GM15510 (cell line): ENCODE measurements around the gene SLC6A3.

Experiments used
- POLR2A ChIP-seq: IDR thresholded peaks from 3 replicates; pipeline ENCODE4 v1.6.1; 2011; ENCODE audit warnings: borderline replicate concordance; ENCODE audit not compliant: insufficient read length; ENCODE audit errors: extremely low read depth

SLC6A3 gene

DNA sequence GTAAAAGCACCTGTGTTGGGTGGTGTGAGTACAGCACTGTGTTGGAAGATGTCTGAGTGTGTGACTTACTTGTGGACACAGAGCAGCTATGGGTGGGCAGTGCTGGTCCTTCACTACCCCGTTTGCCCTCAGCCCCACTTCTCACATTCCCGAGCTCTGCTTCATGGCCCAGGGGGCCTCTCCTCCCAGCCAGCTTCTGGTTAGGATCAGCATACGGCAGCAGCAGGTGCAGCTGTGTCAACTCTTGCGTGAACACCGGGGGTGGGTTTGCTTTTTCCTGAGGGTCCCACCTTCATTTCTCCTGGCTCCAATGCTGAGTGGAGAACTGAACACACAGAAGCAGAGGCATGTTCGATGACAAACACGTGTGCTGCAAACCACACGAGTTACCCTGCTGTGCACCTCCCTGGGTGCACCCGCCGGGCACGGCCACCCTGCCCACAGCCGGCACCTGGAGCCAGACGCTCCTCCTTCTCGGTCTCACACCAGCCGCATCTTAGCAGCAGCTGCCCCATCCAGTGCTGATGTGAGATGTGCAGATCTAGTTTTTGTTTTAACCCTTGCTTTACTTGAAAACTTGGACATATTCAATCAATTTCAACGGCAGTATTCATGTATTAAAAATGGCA is 14.9 kb upstream of the SLC6A3 start:
- no peak for TF ChIP-seq POLR2A

DNA sequence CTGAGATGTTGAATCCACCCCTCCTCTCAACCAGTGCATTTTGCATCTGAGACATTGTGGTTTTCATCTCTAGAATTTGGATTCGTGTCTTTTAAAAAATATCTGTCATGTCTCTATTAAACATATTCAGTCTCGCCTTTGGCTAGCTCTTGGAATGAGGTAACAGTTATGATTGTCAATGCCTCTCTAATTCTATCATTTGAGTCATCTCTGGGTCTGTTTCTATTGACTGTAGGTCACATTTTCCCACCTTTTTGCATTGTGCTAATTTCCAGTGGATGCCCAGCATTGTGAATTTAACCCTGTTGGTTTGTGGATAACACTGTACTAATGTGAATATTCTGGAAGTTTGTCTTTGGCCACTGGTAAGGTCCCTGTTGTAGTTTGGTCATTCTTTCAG is 8.4 kb upstream of the SLC6A3 start:
- no peak for TF ChIP-seq POLR2A

DNA sequence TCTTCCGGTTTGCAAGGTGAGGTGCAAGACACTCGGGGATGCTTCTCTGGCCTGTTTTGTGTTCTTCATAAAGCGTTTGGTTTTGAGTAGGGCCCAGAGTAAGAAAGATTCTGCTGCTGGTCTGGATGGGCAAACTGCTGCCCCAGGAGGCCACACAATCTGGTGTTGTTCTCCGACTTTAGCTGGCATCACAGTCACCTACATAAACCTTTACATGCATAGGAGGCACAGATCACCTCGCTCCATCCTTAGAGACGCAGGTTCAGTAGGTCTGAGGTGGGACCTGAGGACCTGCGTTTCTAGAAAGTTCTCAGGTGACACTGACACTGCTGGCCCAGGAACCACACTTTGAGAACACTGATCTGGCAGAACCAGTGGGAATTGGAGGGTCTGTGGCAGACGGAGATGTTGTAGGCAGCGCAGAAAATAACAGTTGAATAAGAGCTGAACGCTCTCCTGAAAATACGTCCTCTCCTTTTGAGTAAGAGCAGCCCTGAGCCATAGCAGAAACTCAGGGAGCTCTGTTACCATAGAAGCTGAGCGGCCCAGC is 3.9 kb upstream of the SLC6A3 start:
- no peak for TF ChIP-seq POLR2A

DNA sequence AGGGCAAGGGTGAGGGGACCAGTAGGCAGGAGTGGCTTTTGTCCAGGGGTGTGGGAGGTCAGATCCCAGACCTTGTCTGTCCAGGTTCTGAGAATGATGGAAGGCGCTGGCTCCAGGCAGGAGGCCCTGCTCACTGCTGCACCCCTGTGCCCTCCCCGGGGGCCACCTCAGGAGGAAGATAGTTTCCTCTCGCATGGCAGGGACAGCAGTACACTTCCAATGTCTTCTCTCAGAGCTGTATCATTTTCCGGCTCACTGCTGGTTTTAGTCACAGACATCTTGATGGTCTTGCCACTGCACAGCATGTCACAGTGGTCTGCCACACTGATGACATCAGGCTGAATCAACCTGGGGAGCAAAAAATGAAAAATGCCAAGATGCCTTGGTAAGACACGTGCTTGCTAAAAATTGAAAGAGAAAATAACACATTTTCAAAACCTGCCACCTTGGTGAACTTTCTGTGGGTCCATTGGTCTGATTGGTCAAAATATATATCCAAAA is 3.3 kb upstream of the SLC6A3 start:
- TF ChIP-seq POLR2A = no peak

DNA sequence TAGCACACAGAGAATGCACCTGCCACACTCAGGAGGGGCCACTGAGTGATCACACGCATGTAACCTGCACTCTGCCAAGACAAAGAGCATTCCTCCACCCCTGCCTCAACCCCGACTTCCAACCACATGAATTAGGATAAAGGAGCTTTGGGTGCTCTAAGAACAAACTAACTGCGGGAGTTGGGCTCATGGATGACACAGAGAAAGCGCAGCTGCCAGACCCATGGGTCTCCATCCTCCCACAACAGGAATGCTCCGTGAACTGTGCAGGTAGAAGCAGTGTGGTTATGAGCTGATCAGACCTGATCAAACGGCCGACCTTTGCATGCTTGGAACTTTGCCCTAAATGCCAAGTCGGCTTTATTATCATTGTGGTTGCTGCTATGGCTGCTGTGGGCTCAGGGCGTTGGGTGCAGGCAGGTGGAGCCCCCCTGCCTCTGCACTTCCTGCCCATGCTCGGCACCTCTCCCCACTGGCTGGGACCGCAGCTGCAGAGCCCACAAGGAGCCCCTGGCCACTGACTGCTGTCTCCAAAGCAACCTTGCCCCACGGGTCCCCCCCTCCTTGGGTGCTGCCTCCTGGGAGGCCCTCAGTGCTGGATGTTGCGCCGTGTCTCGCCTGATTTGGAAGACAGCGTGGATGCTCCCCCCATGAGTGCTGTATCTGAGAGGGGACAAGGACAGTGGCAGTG is 2.6 kb upstream of the SLC6A3 start:
- TF ChIP-seq POLR2A = no peak

DNA sequence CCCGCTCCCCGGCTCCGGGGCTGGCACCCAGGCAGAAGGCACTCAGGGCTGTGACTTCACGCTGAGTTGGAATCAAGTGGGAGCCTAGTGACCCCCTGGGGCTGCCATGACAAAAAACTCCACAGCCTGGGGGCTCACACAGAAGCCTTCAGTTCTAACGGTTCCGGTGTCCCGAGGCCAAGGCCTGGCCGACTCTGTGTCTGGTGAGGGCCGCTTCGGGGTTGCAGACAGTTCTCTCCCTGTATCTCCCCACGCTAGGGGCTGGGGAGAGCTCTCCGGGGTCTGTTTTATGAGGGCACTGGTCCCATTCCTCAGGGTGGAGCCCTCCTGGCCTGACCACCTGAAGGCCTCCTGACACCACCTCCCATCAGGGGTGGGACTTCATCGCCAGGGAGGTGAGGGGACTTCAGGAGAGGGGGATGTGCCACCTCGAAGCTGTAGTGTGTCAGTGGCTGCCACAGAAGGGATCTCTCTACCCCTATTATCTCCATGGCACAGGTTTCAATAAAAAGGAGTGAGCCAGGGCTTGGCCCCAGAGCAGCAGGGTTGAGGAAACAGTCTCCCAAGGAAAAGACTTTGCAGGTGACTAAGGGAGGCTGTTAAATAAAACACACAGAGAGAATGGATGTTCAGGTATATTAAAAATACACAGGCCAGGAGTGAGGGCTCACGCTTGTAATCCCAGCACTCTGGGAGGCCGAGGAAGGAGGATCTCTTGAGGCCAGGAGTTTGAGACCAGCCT is 1.5 kb upstream of the SLC6A3 start:
- TF ChIP-seq POLR2A = no peak

DNA sequence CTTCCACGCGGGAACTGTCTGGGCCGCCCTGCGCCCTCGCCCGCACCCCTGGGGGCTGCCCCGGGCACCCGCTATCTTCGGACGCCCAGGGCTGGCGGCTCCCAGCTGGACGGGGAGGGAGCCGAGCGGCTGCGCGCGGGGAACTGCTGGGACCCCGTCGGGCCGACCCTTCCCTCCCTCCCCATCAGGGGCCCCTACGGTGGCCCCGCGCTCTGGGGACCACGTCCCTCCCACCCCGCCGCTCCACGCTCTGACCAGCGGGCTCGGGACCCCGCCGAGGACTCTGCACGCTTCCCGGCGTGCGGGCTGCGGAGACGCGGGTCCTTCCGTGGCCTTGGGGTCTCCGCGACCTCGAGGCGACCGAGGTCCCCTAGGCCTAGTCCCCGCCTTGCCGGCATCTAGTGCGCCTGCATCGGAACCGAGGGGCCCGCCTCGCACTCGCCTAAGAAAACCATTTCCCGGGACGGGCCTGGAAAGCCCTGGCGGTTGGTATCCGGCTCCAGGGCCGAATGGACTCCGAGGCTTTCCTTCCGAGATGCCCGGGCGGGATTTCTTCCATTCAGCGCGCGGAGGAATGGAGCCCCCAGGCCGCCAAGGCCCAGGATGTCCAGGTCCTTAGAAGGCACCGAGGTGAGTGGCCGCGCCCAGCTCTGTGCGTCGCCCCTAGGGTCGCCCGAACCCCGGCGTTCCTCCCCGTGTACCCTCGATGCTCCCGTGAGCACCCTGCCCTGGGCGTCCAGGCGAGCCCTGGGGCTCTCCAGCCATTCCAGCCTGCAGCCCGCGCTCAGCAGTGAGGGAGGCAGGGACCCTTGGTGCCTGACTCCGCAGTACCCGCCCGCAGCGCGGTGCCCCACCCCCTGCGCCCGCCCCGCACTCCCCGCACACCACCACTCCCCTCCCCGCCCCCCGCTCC is 705 bp upstream of the SLC6A3 start:
- TF ChIP-seq POLR2A = no peak

DNA sequence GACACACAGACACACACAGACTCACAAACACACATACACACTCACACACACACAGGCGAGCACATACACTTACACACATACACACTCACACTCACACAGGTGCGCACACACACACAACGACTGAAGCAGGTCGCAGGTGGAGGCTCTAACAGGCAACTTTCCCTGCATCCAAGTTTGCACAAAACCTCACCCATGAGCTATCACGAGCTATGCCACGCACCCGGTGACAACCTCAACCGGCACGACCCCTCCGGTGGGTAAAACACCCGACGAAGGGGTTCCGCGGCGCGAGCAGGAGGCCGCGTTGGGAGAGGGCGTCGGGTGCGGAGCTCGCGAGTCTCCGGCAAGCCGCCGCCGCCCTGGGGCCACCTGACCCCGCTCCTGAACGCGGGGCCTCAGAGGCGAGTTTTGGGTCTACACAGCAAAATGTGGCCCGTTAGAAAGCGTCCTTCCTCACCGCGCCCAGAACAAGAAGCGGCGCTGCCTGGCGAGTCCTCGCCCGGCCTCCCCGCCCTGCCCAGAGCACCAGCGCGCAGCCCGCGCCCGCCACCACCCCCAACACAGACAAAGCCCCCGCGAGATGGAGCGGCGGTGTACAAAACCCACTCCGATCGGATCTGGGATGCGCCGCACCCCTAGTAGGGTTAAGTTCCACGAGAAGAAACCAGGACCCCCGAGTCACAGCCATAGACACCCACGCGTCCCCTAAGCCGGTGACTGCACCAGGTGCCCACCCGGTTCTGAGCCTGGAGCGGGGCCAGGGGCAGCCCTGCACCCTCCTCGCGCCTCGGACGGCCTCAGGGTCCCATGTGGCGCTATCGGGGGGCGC is 665 bp downstream of the SLC6A3 start:
- no peak for TF ChIP-seq POLR2A

DNA sequence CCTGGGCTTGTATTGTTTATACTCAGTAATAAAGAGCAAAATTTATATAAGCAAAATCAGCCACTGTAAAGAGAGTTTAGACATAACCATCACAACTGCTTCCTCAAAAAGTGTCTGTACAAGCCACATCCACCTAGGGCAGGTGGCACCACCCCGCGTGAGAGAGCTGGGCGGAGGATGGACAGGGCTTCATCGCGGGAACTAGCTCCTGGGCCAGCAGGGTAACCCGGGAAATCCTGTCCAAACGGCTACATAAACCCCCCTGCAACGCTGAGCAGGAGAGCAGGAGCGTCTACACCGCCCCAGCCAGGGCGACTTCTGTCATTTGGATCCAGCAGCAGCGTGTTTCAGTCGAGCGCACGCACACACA is 1.3 kb downstream of the SLC6A3 start:
- TF ChIP-seq POLR2A = no peak

DNA sequence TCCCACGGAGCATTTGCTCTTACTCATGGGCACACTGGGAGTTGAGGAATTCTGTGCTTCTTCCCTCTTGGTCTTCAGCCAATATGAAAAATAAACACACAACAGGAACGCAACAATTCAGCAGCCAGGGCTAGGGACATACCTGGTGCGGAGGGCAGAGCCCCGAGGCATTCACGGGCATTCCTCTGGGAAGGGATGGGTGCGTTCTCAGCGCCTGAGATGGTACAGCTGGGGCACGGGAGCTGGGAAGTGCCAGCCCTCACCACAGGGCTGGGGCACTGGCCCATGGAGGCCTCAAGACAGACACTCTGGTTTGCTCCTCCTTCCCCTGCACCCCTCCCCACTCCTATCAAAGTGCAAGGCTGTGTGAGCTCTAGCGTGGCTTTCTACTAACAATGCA is 2.1 kb downstream of the SLC6A3 start:
- no peak for TF ChIP-seq POLR2A

DNA sequence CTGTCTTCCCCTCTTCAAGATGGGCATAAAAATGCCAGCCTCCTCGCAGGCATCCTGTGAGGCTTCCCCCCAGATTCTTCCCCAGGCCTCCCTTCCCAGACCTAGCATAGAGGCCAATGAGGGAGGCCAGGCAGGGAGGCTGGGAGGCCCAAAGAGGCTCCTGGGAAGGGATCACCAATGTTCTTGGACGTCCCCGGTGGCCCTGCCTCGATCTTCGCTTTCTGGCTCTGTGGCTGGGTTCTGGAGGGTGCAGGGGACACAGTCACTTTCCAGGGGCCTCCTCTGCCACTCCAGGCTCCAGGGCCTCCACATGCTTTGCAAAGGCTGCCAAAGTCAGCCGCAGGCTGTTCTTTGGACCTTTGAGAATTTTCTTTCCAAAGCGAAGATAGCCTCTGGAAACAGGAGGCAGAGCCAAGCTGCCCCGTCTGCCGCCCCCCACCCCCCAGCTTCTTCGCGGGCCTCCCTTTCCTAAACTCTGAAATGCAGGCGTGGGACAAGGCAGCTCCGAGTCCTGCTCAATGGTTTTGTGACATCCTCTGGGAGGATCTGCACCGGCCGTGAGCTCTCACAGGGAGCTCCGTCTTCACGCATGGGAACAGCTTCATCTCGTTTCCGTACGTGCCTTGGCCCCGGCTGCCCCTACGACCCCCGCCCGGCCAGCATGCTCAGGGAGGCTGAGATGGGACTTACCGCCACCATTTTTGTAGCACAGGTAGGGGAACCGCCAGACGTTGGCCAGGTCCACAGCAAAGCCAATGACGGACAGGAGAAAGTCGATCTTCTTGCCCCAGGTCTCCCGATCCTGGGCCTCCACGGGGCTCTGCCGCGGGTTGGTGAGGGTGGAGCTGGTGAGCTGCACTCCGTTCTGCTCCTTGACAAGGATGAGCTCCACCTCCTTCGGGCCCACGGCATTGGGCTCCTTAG is 2.8 kb downstream of the SLC6A3 start:
- TF ChIP-seq POLR2A = no peak

DNA sequence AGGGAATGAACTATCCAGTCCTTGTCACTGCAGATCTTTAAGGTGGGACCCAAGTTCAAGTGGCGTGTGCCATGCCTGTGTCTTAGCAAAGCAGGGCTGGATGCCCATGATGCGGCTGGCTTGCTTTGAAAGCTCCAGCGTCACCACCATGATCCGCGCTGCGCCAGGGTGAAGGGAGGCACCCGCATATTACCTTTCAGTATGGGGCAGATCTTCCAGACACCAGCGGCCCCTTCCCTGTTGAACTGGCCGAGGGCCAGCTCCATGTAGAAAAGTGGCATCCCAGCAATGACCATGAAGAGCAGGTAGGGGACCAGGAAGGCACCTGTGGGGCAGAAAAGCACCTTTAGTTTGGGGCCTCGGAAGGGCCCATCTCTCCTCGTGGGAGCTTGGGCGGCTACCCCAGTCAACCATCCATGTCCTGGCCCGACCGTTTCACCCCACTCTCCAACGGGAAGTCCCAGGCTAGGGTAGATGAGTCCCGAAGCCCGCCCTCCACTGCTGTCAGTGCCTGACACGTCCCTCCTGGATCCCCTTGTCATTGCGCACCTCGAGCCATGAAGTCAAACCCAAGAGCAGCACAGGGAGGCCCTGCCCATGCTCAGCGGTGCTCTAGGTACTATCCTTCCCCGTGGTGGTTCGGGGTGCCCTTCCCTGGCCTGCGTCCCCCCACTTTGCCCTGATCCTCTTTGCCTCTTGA is 3.9 kb downstream of the SLC6A3 start:
- TF ChIP-seq POLR2A = no peak
